ENCODE results near the gene RAD51B. TPM values are rescaled to one million over a fixed set of nuclear protein-coding genes. Genes with fewer than 3 reads are reported as not detected.

RAD51B gene
- polyA plus RNA-seq, 1 donor (not counting 4 experiments of a cell fraction or from before 2014, with no cell fraction given) = 13.3 TPM

DNA sequence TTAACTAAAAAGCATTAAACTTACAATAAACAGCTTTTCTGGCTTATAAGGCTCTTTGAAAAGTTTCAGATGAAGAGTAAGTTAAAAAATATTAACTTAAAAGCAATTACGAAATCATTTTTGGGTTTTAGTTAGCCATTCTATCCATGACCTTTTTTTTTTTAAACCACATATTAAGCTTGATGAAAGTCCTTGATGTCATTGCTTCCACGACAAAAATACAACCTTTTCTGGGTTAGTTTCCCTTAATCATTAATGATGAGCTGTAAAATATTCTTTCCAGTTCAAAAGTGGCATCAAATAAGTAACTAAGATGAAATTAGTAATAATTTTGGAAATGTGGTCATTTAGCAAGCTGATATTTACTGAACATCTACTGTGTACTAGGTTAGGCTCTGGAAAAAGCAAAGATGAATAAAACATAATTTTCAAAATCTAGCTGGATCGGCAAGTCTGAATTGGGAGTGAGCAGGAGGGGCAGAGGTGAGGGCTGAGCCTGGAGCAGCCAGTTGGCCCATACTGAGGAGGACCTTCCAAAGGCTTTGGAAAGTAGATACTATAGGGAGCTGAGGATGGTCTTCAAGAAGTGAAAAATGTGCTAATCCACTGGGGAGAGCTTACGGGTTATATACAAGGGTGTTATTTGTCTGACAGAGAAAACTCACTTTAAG, 628.1 kb downstream of the RAD51B start:
- Histone ChIP-seq H3K4me2 (ENCODE audit: control insufficient read depth, extremely low read depth, insufficient read depth, low read depth, low read length) (no peak overlapping the region), H3K4me1 (ENCODE audit: control insufficient read depth, extremely low read depth, insufficient read depth, low read length) (peaks cover 9% of the 10 kb centered on the region), H3K36me3 (ENCODE audit: control insufficient read depth in 2 of 2, extremely low read depth in 1 of 2, insufficient read depth in 2 of 2, low read length in 2 of 2) (no peaks in the 10 kb centered on the region), H3K4me3 (ENCODE audit: control insufficient read depth in 2 of 3, extremely low read depth in 1 of 3, insufficient read depth in 2 of 3, low read depth in 1 of 3, low read length in 3 of 3) (no peak overlapping the region), H3K27ac (ENCODE audit: control insufficient read depth, insufficient read depth, low read length) (no peak overlapping the region), H3K9me1 (ENCODE audit: control insufficient read depth, extremely low read depth, insufficient read depth, low read length) (no peaks in the 10 kb centered on the region), H3K9me3 (ENCODE audit: control insufficient read depth, low read depth, low read length) (no peaks in the 10 kb centered on the region), H4K20me1 (ENCODE audit: control insufficient read depth, extremely low read depth, insufficient read depth, low read length) (no peaks in the 10 kb centered on the region), H3K27me3 (ENCODE audit: control insufficient read depth, extremely low read depth, insufficient read depth, low read length) (no peaks in the 10 kb centered on the region), H3K9ac (ENCODE audit: control insufficient read depth, extremely low read depth, insufficient read depth, low read length) (no peak overlapping the region), H2AFZ (ENCODE audit: control insufficient read depth, low read length) (no peak overlapping the region), H3K79me2 (ENCODE audit: control insufficient read depth, insufficient read depth, low read length) (no peaks in the 10 kb centered on the region)
- no peak for TF ChIP-seq EZH2 (IDR thresholded peaks at IDR 0.05; ENCODE audit: low read length)
- TF ChIP-seq, protein P1, sequence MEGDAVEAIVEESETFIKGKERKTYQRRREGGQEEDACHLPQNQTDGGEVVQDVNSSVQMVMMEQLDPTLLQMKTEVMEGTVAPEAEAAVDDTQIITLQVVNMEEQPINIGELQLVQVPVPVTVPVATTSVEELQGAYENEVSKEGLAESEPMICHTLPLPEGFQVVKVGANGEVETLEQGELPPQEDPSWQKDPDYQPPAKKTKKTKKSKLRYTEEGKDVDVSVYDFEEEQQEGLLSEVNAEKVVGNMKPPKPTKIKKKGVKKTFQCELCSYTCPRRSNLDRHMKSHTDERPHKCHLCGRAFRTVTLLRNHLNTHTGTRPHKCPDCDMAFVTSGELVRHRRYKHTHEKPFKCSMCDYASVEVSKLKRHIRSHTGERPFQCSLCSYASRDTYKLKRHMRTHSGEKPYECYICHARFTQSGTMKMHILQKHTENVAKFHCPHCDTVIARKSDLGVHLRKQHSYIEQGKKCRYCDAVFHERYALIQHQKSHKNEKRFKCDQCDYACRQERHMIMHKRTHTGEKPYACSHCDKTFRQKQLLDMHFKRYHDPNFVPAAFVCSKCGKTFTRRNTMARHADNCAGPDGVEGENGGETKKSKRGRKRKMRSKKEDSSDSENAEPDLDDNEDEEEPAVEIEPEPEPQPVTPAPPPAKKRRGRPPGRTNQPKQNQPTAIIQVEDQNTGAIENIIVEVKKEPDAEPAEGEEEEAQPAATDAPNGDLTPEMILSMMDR (optimal IDR thresholded peaks at IDR 0.05 in 1 of 3, IDR thresholded peaks at IDR 0.05 in 1 of 3, conservative IDR thresholded peaks at IDR 0.05 in 1 of 3; ENCODE audit: extremely low read depth in 1 of 3, insufficient read depth in 2 of 3, low read length in 3 of 3) = no peak
- FAIRE-seq (no peak), DNase-seq (ENCODE audit: low read depth, low spot score) (no peak)
- dilution Hi-C loops (cut with MboI; ENCODE audit: extremely low pct_ligation_motif_present, low sequenced_read_pairs) = no loop called here

DNA sequence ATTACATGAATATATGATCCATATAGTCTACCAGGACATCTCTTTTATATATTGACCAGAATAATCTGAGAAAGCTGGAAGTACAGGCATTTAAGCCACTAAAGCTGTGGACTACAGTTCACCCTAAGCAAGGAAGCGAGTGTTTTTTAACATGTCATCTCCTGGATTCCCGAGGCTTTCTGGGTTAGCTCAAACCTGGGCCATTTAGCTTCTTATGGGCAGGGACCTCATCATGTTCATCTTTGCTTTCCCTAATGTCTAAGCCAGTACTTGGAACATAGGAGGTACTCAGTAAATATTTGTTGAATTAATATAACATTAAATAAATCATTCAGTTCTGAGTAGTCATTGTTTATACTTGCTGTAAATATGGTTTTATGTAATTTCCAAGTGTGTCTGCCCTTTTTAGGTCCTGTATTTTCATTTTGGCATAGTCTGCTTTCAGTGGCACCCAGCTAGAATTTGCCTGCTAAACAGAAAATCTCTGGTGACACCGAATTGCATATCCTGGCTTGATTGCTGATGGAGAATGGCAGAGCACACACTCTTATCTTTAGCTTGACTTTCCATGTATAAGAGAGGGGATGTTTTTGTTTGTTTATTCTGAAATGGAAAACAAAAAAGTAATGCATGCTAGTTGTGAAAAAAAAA, 628.8 kb downstream of the RAD51B start:
- Histone ChIP-seq H2AFZ (ENCODE audit: control insufficient read depth, low read length) (no peak overlapping the region), H3K4me2 (ENCODE audit: control insufficient read depth, extremely low read depth, insufficient read depth, low read depth, low read length) (no peak overlapping the region), H3K79me2 (ENCODE audit: control insufficient read depth, insufficient read depth, low read length) (no peaks in the 10 kb centered on the region), H3K36me3 (ENCODE audit: control insufficient read depth in 2 of 2, extremely low read depth in 1 of 2, insufficient read depth in 2 of 2, low read length in 2 of 2) (no peaks in the 10 kb centered on the region), H3K27me3 (ENCODE audit: control insufficient read depth, extremely low read depth, insufficient read depth, low read length) (no peaks in the 10 kb centered on the region), H3K27ac (ENCODE audit: control insufficient read depth, insufficient read depth, low read length) (no peak overlapping the region), H3K9ac (ENCODE audit: control insufficient read depth, extremely low read depth, insufficient read depth, low read length) (no peak overlapping the region), H3K9me3 (ENCODE audit: control insufficient read depth, low read depth, low read length) (no peaks in the 10 kb centered on the region), H3K4me3 (ENCODE audit: control insufficient read depth in 2 of 3, extremely low read depth in 1 of 3, insufficient read depth in 2 of 3, low read depth in 1 of 3, low read length in 3 of 3) (no peak overlapping the region), H4K20me1 (ENCODE audit: control insufficient read depth, extremely low read depth, insufficient read depth, low read length) (no peaks in the 10 kb centered on the region), H3K4me1 (ENCODE audit: control insufficient read depth, extremely low read depth, insufficient read depth, low read length) (peaks cover 9% of the 10 kb centered on the region), H3K9me1 (ENCODE audit: control insufficient read depth, extremely low read depth, insufficient read depth, low read length) (no peaks in the 10 kb centered on the region)
- TF ChIP-seq, protein P1 (optimal IDR thresholded peaks at IDR 0.05 in 1 of 3, IDR thresholded peaks at IDR 0.05 in 1 of 3, conservative IDR thresholded peaks at IDR 0.05 in 1 of 3; ENCODE audit: extremely low read depth in 1 of 3, insufficient read depth in 2 of 3, low read length in 3 of 3) = no peak
- no peak for TF ChIP-seq EZH2 (IDR thresholded peaks at IDR 0.05; ENCODE audit: low read length)
- FAIRE-seq (no peak), DNase-seq (ENCODE audit: low read depth, low spot score) (no peak)
- dilution Hi-C loops (cut with MboI; ENCODE audit: extremely low pct_ligation_motif_present, low sequenced_read_pairs) = no loop called here

Data from keratinocyte (primary cell).